HCT116 (cell line): Measurements from ENCODE around the gene GPR78.

Experiments
- EGR1 ChIP-seq: IDR thresholded peaks from 2 replicates; pipeline ENCODE4 v1.6.1; 2012; ENCODE audit warnings: low read depth
- ELF1 ChIP-seq: IDR thresholded peaks from 2 replicates; pipeline ENCODE4 v1.6.1; 2012; ENCODE audit warnings: low read depth, borderline replicate concordance
- EZH2 ChIP-seq: fragments of 200-600 bp; sonication (generic); IDR thresholded peaks from 2 replicates; pipeline ENCODE4 v1.6.1; 2017; ENCODE audit warnings: antibody characterized with exemption, mixed run types
- FOSL1 ChIP-seq: IDR thresholded peaks from 2 replicates; pipeline ENCODE4 v1.6.1; 2012; ENCODE audit warnings: low read depth
- MAX ChIP-seq: IDR thresholded peaks from 2 replicates; pipeline ENCODE4 v1.6.1; 2012
- POLR2AphosphoS5 ChIP-seq: IDR thresholded peaks from 2 replicates; pipeline ENCODE4 v1.6.1; 2011; ENCODE audit warnings: mild to moderate bottlenecking, low read depth, low read length, moderate library complexity
- RAD21 ChIP-seq: IDR thresholded peaks from 2 replicates; pipeline ENCODE4 v1.6.1; 2012; ENCODE audit warnings: low read depth, mild to moderate bottlenecking
- ZNF274 ChIP-seq: fragments of 200-500 bp; sonication (Bioruptor generic); IDR thresholded peaks from 2 replicates; pipeline ENCODE4 v1.6.1; 2014; ENCODE audit warnings: mild to moderate bottlenecking, low read depth, low read length, inconsistent platforms
- TF ChIP-seq, protein P1 (sequence below), 3 experiments: fragments of 200-600 bp in 1 of 3; sonication (generic) in 1 of 3; IDR thresholded peaks in 2 of 3; conservative IDR thresholded peaks in 1 of 3; 2 replicates each; pipeline ENCODE4 v1.5.1; 2012 to 2017; ENCODE audit warnings: low read depth in 2 of 3, low read length in 2 of 3, antibody characterized with exemption in 1 of 3, borderline replicate concordance in 1 of 3, control low read depth in 1 of 3, mild to moderate bottlenecking in 1 of 3, mixed read lengths in 1 of 3, mixed run types in 1 of 3, moderate library complexity in 1 of 3; ENCODE audit not compliant: insufficient read depth in 1 of 3

DNA sequence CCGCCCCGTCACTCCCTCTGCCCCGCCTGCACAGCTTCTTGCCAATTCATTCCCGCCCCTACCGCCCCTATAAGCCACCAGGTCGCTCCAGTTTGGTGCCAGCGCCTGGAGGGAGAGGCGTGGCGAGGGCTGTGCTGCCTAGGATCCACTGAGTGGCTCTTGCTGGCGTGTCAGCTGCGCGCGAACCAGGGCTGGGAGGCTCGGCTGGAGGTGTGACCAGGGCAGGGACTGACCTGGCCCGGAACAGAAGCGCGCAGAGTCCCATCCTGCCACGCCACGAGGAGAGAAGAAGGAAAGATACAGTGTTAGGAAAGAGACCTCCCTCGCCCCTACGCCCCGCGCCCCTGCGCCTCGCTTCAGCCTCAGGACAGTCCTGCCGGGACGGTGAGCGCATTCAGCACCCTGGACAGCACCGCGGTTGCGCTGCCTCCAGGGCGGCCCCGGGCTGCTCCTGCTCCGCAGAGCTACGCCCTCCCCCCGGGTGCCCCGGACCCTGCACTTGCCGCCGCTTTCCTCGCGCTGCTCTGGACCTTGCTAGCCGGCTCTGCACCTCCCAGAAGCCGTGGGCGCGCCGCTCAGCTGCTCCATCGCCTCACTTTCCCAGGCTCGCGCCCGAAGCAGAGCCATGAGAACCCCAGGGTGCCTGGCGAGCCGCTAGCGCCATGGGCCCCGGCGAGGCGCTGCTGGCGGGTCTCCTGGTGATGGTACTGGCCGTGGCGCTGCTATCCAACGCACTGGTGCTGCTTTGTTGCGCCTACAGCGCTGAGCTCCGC is at the start of gene GPR78:
- TF ChIP-seq, protein P1, sequence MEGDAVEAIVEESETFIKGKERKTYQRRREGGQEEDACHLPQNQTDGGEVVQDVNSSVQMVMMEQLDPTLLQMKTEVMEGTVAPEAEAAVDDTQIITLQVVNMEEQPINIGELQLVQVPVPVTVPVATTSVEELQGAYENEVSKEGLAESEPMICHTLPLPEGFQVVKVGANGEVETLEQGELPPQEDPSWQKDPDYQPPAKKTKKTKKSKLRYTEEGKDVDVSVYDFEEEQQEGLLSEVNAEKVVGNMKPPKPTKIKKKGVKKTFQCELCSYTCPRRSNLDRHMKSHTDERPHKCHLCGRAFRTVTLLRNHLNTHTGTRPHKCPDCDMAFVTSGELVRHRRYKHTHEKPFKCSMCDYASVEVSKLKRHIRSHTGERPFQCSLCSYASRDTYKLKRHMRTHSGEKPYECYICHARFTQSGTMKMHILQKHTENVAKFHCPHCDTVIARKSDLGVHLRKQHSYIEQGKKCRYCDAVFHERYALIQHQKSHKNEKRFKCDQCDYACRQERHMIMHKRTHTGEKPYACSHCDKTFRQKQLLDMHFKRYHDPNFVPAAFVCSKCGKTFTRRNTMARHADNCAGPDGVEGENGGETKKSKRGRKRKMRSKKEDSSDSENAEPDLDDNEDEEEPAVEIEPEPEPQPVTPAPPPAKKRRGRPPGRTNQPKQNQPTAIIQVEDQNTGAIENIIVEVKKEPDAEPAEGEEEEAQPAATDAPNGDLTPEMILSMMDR (IDR thresholded peaks at IDR 0.05 in 2 of 3, conservative IDR thresholded peaks at IDR 0.05 in 1 of 3; ENCODE audit: borderline replicate concordance in 1 of 3, insufficient read depth in 1 of 3, low read depth in 2 of 3, low read length in 2 of 3), result no peak
- no peak for TF ChIP-seq MAX
- no peak for TF ChIP-seq EZH2
- no peak for TF ChIP-seq EGR1
- no peak for TF ChIP-seq ZNF274
- TF ChIP-seq RAD21, result no peak
- no peak for TF ChIP-seq ELF1
- no peak for TF ChIP-seq POLR2AphosphoS5
- TF ChIP-seq FOSL1, result no peak
